Stimulated activated CD8-positive, alpha-beta memory T cell treated with anti-CD3 and anti-CD28 coated beads, Interleukin-15, amount 100 ng/mL, for 24 hours (primary cell): ENCODE data around the gene TUB.

Experiments
- DNase-seq: peaks from one replicate; pipeline ENCODE4 v3.0.0-alpha.2; 2020; ENCODE audit warnings: low read depth

TUB gene

DNA sequence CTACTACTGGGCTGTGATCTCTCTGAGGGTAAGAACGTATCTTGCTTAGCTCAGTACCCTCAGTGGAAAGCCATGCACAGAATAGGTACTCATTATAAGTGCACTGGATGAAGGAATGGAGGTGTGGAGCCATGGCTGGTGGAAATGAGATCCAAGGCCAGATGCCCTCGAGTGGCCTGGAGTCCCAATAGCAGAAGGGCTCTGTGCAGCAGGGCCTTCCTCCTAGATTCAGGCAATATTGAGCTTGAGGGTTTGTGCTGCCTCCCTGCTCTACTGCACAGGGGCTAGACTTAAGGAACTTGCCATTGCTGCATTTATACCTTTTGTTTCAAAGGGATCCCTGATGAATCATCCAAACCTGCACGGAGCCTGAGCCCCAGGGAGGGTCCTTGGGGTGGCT lies 33.6 kb upstream of the TUB start:
- DNase-seq: no peak

DNA sequence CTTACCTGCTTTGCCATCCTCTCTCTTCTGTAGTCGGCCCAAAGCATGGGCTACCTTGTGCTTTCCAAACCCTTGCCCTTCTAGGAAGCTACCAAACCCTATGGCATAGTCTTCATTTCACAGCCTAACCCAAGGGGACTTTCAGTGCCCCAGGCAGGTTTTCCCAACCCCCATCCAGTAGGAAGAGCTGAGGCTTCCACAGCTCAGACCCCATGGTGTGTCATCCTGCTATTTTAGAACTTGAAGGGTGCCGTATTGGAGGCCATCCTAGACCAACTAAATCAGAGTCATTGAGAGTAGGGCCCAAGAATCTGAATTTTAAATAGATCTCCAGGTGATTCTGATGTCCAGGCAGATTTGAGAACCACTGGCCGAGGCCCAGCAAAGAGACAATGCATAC lies 31.9 kb upstream of the TUB start:
- no peak for DNase-seq

GRCh38 chr11:8055091-8055835 lies 25.7 kb upstream of the TUB start:
- DNase-seq: no peak

- DNase-seq: no peak
Observed at GRCh38 chr11:8055836-8056526, 25.0 kb upstream of the TUB start.

DNA sequence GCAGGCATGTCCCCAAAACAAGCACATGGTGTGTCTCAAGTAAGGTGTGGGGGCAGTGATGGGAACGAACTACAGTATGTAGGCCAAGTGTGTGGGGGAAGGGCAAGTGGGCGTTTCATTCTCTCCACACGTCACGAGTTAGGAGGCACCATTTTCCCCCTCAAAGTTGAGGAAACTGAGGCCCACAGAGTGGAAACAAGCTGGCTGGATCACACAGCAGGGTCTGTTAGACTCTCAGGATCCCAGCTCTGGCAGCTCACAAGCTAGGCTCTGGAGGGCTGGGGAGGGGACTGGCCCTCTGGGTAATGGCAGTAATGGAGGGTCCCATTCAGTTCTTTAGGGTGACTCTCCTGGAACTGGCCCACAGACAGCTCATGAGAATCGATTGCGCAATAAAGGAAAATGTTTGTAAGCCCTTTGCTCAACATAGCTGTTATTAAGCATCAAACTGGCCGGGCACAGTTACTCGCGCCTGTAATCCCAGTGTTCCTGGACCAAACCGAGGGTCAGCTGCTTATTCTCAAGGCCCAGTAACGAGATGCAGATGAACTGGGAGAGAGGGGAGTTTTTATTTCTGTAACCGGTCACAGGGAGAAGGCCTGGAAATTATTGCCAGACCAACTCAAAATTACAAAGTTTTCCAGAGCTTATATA lies 24.1 kb upstream of the TUB start:
- DNase-seq: no peak

DNA sequence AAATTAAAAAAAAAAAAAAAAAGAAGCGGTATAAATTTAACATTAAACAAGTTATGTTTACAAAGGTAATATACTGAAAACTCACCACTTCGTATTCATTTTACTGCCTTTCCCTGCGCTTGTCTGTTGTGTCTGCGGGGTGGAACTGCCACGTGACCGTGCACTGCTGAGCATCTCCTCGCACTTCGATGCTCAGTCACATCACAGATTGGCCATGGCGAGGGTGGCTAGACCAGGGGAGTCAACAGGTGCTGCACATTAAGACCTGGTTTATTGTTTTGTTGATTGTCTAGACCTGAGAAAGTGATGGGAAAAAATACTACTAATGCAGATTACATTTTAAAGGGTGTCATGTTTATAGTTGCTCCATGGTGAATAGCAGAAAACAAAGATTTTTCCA lies 22.8 kb upstream of the TUB start:
- no peak for DNase-seq

- DNase-seq: no peak
Observed at GRCh38 chr11:8059030-8059429, 22.0 kb upstream of the TUB start.

- DNase-seq: no peak
Observed at GRCh38 chr11:8059571-8060011, 21.4 kb upstream of the TUB start.

DNA sequence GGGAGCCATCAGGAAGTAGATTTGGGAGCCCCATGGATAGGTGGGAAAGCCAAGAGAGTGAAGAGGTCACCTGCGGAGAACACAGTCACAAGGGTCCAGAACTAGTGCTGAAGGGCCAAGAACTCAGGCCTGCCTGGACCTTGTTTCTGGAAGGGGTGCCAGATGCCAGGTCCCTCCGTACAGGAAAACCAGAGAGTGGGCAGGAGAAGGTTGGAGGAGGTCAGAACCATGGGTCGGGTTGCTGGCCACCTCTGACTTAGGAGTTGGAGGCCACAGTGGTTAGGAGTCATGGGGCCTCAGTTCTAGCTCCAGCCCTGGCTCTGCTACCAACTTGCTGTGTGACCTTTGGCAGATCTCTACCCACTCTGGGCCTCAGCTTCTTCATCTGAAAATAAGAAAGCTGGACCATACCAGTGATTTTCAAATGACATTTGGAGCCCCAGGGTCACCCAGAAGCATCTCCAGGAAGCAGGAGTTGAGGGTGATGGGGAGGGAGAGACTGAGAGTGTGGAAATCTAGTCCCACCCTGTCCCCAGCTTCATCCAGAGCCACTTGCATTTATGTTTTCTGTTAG lies 20.8 kb upstream of the TUB start:
- DNase-seq: no peak

- no peak for DNase-seq
Observed at GRCh38 chr11:8060801-8061554, 20.0 kb upstream of the TUB start.

- no peak for DNase-seq
Observed at GRCh38 chr11:8061555-8062428, 19.2 kb upstream of the TUB start.

- no peak for DNase-seq
Observed at GRCh38 chr11:8062781-8063257, 18.2 kb upstream of the TUB start.

GRCh38 chr11:8063324-8063723 lies 17.7 kb upstream of the TUB start:
- DNase-seq: no peak

GRCh38 chr11:8065031-8065430 lies 16.0 kb upstream of the TUB start:
- DNase-seq: no peak

- DNase-seq: no peak
Observed at GRCh38 chr11:8066036-8066910, 14.7 kb upstream of the TUB start.

DNA sequence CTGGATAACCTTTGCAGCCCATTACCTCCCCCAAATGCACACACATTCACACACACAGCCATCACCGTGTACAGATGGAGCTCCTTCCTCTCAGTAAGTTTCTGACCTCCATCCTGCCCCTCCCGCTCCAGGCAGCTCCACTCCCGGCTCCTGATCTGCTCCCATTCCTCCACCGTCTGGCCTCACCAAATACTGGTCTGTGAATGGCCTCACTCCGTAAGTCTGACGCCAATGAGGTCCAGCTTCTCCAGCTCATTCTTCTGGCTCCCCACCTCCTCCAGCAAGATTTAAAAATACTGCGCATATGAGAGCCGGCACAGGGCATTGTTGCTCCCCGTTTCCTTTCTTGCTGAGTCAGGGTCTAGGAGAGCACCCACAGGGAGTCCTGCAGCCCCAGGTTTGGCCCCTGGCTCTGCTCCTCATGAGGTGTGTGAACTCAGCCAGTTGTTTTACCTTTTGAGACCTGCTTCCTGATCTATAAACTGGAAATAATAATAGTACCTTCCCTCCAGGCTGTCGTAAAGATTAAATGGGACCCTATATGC lies 14.0 kb upstream of the TUB start:
- DNase-seq: no peak

GRCh38 chr11:8067567-8067928 lies 13.5 kb upstream of the TUB start:
- DNase-seq: no peak

DNA sequence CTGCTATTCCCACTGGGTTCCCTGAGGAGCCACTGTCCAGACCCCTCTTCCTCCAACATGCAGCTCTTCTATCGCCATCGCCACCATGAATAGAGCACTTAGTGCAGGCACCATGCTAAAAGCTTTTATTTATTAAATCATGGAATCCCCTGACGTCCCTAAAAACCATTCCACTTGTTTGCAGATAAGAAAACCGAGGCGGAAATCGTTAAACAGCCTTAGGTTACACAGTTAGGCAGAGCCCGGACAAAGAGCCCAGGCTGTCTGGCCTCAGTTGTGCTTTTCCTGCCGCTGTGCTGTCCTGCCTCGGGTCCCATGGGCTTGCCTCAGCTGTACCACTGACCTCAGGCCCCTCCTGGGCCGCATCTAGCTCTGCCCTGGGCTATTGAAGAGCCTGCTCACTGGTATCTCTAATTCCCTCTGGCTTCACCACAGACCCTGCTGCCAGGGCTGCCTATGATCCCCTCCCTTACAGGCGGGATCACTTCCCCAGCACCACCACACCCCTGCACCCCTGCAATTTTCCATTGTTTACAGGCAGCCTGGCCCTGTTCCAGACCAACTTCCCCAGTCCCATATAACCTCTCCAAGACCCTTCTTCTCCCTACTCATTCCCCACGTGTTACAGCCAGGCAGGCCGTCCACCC lies 13.0 kb upstream of the TUB start:
- no peak for DNase-seq

DNA sequence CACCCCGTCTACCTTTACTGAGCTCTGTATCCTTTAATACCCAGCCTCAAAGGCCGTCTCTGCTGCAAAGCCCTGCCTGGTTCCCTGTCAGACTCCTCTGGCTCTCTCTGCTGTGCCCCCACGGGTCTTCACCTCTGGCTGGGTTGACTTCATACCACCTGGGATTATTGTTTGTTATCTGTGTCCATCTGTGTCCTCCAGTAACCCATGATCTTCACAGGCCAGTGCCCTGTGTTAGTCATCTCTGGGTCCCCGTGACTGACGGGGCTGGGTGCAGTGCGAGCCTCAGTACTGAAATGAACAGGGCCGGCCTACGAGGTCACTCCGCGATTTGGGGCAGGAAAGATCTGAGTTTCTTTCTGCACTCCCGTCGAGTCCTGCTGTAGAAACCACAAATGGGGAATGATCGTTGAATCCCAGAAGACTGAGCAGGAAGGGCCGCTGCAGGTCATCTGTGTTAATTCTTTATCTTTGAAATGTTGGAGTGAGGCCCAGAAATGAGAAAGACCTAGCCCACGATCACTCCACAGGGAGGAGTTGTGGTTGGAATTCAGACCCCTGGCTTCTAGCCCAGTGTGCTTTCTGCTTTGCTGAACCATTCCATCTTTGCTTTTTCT lies 12.3 kb upstream of the TUB start:
- DNase-seq: no peak
